HepG2 (cell line): ENCODE data around the gene RUNX2.

Experiments
- CTCF ChIP-seq: sonication (generic); formaldehyde crosslinking; IDR thresholded peaks from 2 replicates; pipeline ENCODE4 v1.5.0; 2020; ENCODE audit warnings: mild to moderate bottlenecking, missing genetic modification reagents, moderate library complexity
- E2F5 ChIP-seq: sonication (generic); formaldehyde crosslinking; conservative IDR thresholded peaks from 2 replicates; pipeline ENCODE4 v1.4.0; 2020; ENCODE audit warnings: missing genetic modification reagents
- ISX ChIP-seq: sonication (generic); formaldehyde crosslinking; conservative IDR thresholded peaks from 2 replicates; pipeline ENCODE4 v1.5.0; 2020; ENCODE audit warnings: missing genetic modification reagents
- ZSCAN22 ChIP-seq: sonication (generic); formaldehyde crosslinking; IDR thresholded peaks from 2 replicates; pipeline ENCODE4 v1.4.0; 2020; ENCODE audit warnings: mild to moderate bottlenecking, missing genetic modification reagents

- TF ChIP-seq CTCF (CRISPR knock-in tag): no peak
- no peak for TF ChIP-seq ISX (CRISPR knock-in tag)
- TF ChIP-seq E2F5: no peak
- no peak for TF ChIP-seq ZSCAN22 (CRISPR knock-in tag)
Observed at GRCh38 chr6:45457141-45457540, 129.0 kb downstream of the RUNX2 start.
